Daoy (cell line): Measurements from ENCODE around the gene ZNF664. TPM values are rescaled to one million over a fixed set of nuclear protein-coding genes. Genes with fewer than 3 reads are reported as not detected.
A peak's percentile ranks its signal among the peaks of the same experiment; 100 is the strongest.

ENCODE experiments used
- DNase-seq: peaks from one replicate; pipeline ENCODE4 v3.0.0-alpha.2; 2015; ENCODE audit warnings: low read depth
- total RNA-seq: library from RNA; depleted of rRNA; stranded (reverse); fragments of >200 nt; shearing (Covaris generic); gene quantifications from 2 replicates; pipeline ENCODE4 v1.2.3, GENCODE V29; 2014

The ZNF664 gene
- total RNA-seq, 1 experiment from 2014 or later, result 50.9 TPM

GRCh38 chr12:123989753-123990152 is 16.7 kb downstream of the ZNF664 start:
- no peak for DNase-seq

- no peak for DNase-seq
Observed at GRCh38 chr12:123990511-123990910, 17.5 kb downstream of the ZNF664 start.

DNA sequence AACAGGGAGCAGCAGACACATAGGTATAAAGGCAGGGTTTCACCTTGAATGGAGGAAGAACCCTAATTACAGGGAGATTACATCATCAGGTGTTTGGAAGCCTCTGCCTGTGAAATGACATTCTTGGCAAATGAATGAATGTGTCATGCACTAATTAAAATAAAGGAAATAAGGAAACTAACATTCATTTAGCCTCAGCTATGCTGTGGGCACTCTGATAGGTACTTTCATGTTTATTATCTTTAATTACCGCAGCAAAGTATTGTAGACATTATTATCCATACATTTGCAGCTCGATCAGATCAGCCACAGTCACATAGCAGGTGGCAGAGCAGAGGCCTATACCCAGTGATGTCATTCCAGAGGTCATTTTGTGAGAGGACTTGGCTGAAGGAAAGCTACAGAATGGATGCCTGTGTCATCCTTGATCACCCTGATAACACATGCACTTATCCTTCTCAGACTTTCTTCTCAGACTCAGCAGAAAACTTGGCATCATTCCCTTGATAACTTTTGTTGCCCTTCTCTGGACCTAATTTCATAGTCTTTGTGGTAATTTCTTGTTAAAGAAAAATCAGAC is 18.4 kb downstream of the ZNF664 start:
- DNase-seq, result no peak

DNA sequence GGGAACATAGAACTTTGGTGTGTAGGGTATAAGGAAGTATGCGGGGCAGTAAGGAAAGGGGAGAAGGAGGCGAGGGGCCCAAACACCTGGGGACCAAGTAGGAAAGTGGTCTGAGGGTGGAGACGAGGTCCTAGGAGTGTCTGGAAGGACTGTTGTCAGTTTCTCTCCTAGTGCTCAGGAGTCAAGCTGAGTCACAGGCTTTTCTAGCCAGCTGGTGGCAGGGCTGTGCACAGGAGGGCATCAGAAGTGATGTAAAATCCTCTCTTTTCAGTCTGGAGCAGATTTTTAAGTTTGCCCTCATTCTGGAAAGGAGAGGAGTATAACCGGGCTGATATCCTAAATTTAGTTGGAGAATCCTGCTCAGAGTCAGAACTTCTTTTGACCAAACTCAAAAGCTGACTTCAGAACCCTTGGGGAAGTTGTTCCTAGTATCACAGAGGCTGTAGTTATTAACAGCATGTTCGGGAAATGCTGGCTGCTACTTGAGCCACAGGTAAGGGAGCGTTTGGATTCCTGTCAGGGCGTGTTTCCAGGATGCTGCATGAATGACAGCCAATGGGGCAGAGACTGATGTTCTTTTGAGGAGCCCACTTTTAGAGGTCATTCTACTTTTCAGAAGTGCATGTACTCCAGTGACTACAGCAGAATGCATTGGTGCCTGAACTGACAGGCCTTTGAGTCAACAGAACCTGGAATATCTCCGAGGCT is 19.3 kb downstream of the ZNF664 start:
- DNase-seq, result no peak

GRCh38 chr12:123995023-123995748 is 22.2 kb downstream of the ZNF664 start:
- DNase-seq, result peak; percentile 63

- DNase-seq, result no peak
Observed at GRCh38 chr12:123996581-123996980, 23.6 kb downstream of the ZNF664 start.

GRCh38 chr12:123997033-123997822 is 24.2 kb downstream of the ZNF664 start:
- no peak for DNase-seq

DNA sequence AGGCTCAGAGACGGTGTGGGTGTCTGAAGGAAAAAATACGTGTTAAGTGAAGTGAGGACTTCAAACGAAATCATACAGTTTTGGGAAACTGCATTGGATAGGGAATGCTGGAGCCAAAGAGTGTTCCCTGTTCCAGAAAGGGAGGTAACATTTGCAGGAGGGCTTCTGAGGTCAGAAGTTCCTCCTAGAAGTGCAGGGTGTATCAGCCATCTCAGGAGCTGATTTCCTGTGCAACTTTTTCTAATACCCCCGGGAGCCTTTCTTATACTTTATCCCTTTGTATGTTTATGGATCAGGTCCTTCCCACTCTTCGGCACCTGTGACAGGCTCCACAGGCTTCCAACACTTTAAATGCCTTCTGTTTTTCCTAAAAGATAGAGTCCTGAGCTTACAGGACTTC is 24.9 kb downstream of the ZNF664 start:
- no peak for DNase-seq

- no peak for DNase-seq
Observed at GRCh38 chr12:123998344-123998990, 25.5 kb downstream of the ZNF664 start.

DNA sequence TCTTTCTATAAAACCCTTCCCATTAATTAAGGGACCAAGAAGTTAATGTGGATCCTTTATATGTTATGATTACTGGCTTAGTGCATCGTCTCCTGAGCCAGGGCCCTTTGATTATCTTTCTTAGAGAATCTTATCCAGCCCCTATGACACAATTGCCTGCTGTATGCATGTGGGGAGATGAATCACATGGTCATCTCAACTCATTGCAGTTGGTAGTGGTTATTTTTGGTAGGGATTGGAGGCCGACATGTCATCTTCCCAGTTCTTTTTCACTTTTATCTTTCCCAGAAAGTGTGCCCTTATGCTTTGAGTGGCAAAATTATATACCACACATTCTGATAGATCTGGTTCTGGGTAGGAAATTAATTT is 26.0 kb downstream of the ZNF664 start:
- no peak for DNase-seq

DNA sequence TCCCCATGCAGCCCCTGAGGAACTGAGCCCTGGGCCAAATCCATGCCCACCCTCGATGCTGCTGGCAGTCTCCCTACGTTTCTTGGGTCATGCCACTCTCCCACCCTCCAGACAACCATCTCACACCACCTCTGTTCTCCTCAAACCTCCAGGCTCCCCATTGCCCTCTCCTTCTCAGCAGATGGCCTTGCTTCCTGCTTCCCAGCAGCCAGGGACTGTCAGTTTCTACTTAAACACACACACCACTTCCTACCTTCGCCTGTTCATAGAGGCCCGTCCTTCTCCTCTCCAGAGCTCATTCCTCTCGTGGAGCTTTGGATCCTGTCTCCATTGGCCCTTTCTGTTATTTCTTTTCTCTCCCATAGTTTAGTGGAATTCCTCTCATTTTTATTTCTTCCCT is 27.1 kb downstream of the ZNF664 start:
- no peak for DNase-seq

DNA sequence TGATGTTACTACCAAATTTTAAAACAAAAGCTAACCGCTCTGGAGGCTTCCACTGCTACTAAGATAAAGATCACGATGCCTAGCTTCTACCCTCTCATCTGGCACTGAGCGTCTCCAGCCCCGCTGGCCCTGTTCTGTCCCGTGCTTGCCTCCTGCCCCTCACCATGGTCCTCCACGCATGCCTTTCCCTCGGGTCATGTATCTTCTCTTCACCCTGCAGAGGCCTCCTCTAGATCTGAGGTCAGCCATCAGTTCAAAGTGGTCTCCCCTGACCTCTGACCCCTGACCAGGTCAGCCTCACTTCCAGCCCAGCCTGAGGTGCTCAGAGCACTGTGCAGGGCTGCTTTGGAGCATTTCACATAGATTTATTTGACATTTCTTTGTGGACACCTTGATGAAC is 28.3 kb downstream of the ZNF664 start:
- no peak for DNase-seq

DNA sequence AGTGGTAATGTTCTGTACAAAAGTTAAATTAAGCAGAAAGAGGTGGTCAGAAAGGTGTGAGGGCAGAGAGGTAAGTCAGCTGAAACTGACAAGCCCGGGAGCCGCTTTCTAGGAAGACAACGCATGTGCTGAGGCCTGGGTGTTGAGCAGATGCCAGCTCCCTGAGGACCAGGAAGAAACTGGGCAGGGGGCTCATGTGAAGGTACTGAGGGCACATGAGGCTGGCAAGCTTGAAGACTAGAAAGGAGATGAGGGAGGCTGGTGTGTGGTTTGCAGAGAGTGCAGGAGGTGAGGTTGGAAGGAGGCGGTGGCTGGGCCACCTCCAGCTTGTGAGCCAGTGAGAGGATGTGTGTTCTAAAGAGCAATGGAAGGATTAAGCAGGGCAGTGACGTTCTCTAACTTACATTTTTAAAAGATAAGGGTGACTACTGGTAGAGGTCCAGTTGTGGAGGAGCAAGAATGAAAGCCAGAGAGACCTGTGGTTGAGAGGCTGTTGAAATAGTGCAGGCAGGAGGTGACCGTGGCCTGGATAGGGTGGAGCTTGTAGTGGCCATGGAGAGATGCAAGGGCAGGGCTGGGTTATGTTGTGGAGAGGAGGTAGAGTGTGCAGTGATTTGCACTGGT is 29.1 kb downstream of the ZNF664 start:
- no peak for DNase-seq

GRCh38 chr12:124002654-124003053 is 29.6 kb downstream of the ZNF664 start:
- DNase-seq, result no peak

GRCh38 chr12:124004233-124004875 is 31.3 kb downstream of the ZNF664 start:
- no peak for DNase-seq

GRCh38 chr12:124006085-124006845 is 33.2 kb downstream of the ZNF664 start:
- no peak for DNase-seq

GRCh38 chr12:124006846-124007713 is 34.1 kb downstream of the ZNF664 start:
- no peak for DNase-seq

DNA sequence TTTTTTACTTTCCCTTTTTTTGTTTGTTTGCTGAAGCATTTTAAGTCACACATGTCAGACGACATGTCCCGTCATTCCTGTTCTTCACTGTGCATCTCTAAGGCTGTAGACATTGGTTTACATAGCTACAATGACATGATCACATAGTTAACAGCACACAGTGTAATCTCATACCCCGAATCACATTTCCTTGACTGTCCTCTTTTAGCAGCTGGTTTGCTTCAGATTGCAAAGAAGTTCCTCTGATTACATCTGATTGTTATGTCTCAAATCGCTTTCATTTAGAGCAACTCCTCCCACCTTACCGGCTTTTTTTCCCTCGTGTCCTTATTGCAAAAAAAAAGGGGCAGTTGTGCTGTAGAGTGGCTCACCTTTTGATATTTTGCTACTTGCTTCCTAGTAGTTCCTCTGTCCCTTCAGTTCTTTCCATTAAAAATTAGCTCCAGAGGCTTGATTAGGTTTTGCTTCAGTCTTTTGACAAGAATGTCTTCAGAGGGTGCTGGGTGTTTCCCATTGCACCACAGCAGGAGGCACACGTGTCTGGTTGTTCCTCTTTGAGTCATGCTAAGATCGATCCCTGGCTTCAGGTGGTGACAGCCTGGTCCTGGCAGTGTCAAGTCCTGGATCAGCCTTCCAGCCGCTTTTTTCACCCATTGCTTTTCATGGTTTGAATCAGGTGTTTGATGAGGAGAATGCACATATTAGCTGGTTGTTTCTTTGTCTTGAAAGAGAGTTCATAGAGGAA is 35.0 kb downstream of the ZNF664 start:
- no peak for DNase-seq
